ENCODE data around the gene CDYL2. TPM values are rescaled to one million over a fixed set of nuclear protein-coding genes. Genes with fewer than 3 reads are reported as not detected.

Gene CDYL2
- total and polyA plus RNA-seq, 4 donors = 8.5 to 15.9 (median 11.7) TPM

Other genes starting within 250 kb of the CDYL2 start
- gene CMC2, start 202.3 kb upstream of the CDYL2 start, total RNA-seq = 10 to 100 TPM; 53.4 to 60.6 TPM
- gene CMC2, start 202.3 kb upstream of the CDYL2 start, polyA plus RNA-seq (ENCODE audit: insufficient read length in 2 of 2) = 100 to 1,000 TPM; 110 to 115 TPM
- 10 to 100 TPM; 17.7 to 20.5 TPM for gene CENPN, start 202.6 kb upstream of the CDYL2 start, total RNA-seq
- gene CENPN, start 202.6 kb upstream of the CDYL2 start, polyA plus RNA-seq (ENCODE audit: insufficient read length in 2 of 2) = 10 to 100 TPM; 16.6 to 19.9 TPM
- 10 to 100 TPM; 62.6 to 64.6 TPM for gene ATMIN, start 231.2 kb upstream of the CDYL2 start, total RNA-seq
- gene ATMIN, start 231.2 kb upstream of the CDYL2 start, polyA plus RNA-seq (ENCODE audit: insufficient read length in 2 of 2) = 10 to 100 TPM; 41.1 to 53.4 TPM

Data from spinal cord (tissue), 4 donors.